Neural progenitor cell (in vitro differentiated cells): ENCODE data around the gene SALL3.

Experiments used
- EZH2 ChIP-seq: fragments of 200-600 bp; sonication (generic); IDR thresholded peaks from 2 replicates; pipeline ENCODE4 v1.6.1; 2017; ENCODE audit warnings: antibody characterized with exemption, mild to moderate bottlenecking, moderate library complexity
- TF ChIP-seq, protein P1 (sequence below): fragments of 200-600 bp; sonication (generic); IDR thresholded peaks from 2 replicates; pipeline ENCODE4 v1.5.1; 2017; ENCODE audit warnings: antibody characterized with exemption, mild to moderate bottlenecking

GRCh38 chr18:79007440-79007839 lies 27.8 kb downstream of the SALL3 start:
- TF ChIP-seq, protein P1, sequence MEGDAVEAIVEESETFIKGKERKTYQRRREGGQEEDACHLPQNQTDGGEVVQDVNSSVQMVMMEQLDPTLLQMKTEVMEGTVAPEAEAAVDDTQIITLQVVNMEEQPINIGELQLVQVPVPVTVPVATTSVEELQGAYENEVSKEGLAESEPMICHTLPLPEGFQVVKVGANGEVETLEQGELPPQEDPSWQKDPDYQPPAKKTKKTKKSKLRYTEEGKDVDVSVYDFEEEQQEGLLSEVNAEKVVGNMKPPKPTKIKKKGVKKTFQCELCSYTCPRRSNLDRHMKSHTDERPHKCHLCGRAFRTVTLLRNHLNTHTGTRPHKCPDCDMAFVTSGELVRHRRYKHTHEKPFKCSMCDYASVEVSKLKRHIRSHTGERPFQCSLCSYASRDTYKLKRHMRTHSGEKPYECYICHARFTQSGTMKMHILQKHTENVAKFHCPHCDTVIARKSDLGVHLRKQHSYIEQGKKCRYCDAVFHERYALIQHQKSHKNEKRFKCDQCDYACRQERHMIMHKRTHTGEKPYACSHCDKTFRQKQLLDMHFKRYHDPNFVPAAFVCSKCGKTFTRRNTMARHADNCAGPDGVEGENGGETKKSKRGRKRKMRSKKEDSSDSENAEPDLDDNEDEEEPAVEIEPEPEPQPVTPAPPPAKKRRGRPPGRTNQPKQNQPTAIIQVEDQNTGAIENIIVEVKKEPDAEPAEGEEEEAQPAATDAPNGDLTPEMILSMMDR = no peak
- TF ChIP-seq EZH2 = no peak
